Measurements from ENCODE around the gene ANKRD13C.

Gene ANKRD13C

GRCh38 chr1:70311369-70311768, 43.2 kb downstream of the ANKRD13C start:
- no peak for DNase-seq (ENCODE audit: low read depth in 3 of 3, low spot score in 1 of 3)

GRCh38 chr1:70299472-70299871, 55.0 kb downstream of the ANKRD13C start:
- DNase-seq (ENCODE audit: low read depth in 3 of 3, low spot score in 1 of 3), result no peak

- DNase-seq (ENCODE audit: low read depth in 3 of 3, low spot score in 1 of 3), result no peak
These were observed 58.8 kb downstream of the ANKRD13C start for GRCh38 chr1:70295749-70296148.

GRCh38 chr1:70293186-70293843, 61.2 kb downstream of the ANKRD13C start:
- no peak for DNase-seq (ENCODE audit: low read depth in 3 of 3, low spot score in 1 of 3)

GRCh38 chr1:70290218-70290617, 64.3 kb downstream of the ANKRD13C start:
- DNase-seq (ENCODE audit: low read depth in 3 of 3, low spot score in 1 of 3), result no peak

- DNase-seq (ENCODE audit: low read depth in 3 of 3, low spot score in 1 of 3), result no peak
These were observed 66.4 kb downstream of the ANKRD13C start for GRCh38 chr1:70288166-70288565.

- DNase-seq (ENCODE audit: low read depth in 3 of 3, low spot score in 1 of 3), result no peak
These were observed 68.1 kb downstream of the ANKRD13C start for GRCh38 chr1:70286453-70286852.

- DNase-seq (ENCODE audit: low read depth in 3 of 3, low spot score in 1 of 3), result no peak
These were observed 70.2 kb downstream of the ANKRD13C start for GRCh38 chr1:70284366-70284765.

- no peak for DNase-seq (ENCODE audit: low read depth in 3 of 3, low spot score in 1 of 3)
These were observed 75.8 kb downstream of the ANKRD13C start for GRCh38 chr1:70278710-70279109.

GRCh38 chr1:70277875-70278274, 76.6 kb downstream of the ANKRD13C start:
- DNase-seq (ENCODE audit: low read depth in 3 of 3, low spot score in 1 of 3), result no peak

- DNase-seq (ENCODE audit: low read depth in 3 of 3, low spot score in 1 of 3), result no peak
These were observed 88.6 kb downstream of the ANKRD13C start for GRCh38 chr1:70265946-70266345.

- DNase-seq (ENCODE audit: low read depth in 3 of 3, low spot score in 1 of 3), result no peak
These were observed 89.7 kb downstream of the ANKRD13C start for GRCh38 chr1:70264839-70265238.

- DNase-seq (ENCODE audit: low read depth in 3 of 3, low spot score in 1 of 3), result no peak
These were observed 97.9 kb downstream of the ANKRD13C start for GRCh38 chr1:70256664-70257063.

GRCh38 chr1:70248729-70249128, 105.8 kb downstream of the ANKRD13C start:
- no peak for DNase-seq (ENCODE audit: low read depth in 3 of 3, low spot score in 1 of 3)

- no peak for DNase-seq (ENCODE audit: low read depth in 3 of 3, low spot score in 1 of 3)
These were observed 106.8 kb downstream of the ANKRD13C start for GRCh38 chr1:70247768-70248167.

- DNase-seq (ENCODE audit: low read depth in 3 of 3, low spot score in 1 of 3), result no peak
These were observed 107.4 kb downstream of the ANKRD13C start for GRCh38 chr1:70247122-70247521.

- DNase-seq (ENCODE audit: low read depth in 3 of 3, low spot score in 1 of 3), result no peak
These were observed 114.6 kb downstream of the ANKRD13C start for GRCh38 chr1:70239940-70240339.

GRCh38 chr1:70234733-70235132, 119.8 kb downstream of the ANKRD13C start:
- no peak for DNase-seq (ENCODE audit: low read depth in 3 of 3, low spot score in 1 of 3)

- DNase-seq (ENCODE audit: low read depth in 3 of 3, low spot score in 1 of 3), result no peak
These were observed 123.0 kb downstream of the ANKRD13C start for GRCh38 chr1:70231475-70231874.

GRCh38 chr1:70228670-70229069, 125.9 kb downstream of the ANKRD13C start:
- no peak for DNase-seq (ENCODE audit: low read depth in 3 of 3, low spot score in 1 of 3)

GRCh38 chr1:70227439-70227838, 127.1 kb downstream of the ANKRD13C start:
- no peak for DNase-seq (ENCODE audit: low read depth in 3 of 3, low spot score in 1 of 3)

- no peak for DNase-seq (ENCODE audit: low read depth in 3 of 3, low spot score in 1 of 3)
These were observed 129.6 kb downstream of the ANKRD13C start for GRCh38 chr1:70224954-70225353.

GRCh38 chr1:70222716-70223235, 131.7 kb downstream of the ANKRD13C start:
- DNase-seq (ENCODE audit: low read depth in 3 of 3, low spot score in 1 of 3), result no peak

All from stimulated activated CD4-positive, alpha-beta T cell treated with anti-CD3 and anti-CD28 coated beads, TNF-alpha, amount 100 ng/mL, for 1 hour (primary cell).